GM21367 (cell line): ENCODE data around the gene LMNA.
"Not testable (repeated sequence)": the region's sequence is repeated elsewhere in the genome, so short reads cannot be mapped to it uniquely, and the experiment has no call there.

Experiments used
- ATAC-seq: cut with Tn5 transposase; IDR thresholded peaks from one replicate; pipeline ENCODE4 v1.9.1; 2021; ENCODE audit not compliant: unreplicated experiment

The LMNA gene

GRCh38 chr1:156157506-156157905 is 43.0 kb downstream of the LMNA start:
- no peak for ATAC-seq

- no peak for ATAC-seq
These were observed 43.5 kb downstream of the LMNA start for GRCh38 chr1:156157966-156158365.

- no peak for ATAC-seq
These were observed 45.7 kb downstream of the LMNA start for GRCh38 chr1:156160000-156160742.

- ATAC-seq = no peak
These were observed 46.2 kb downstream of the LMNA start for GRCh38 chr1:156160743-156161171.

GRCh38 chr1:156162430-156163037 is 48.0 kb downstream of the LMNA start:
- no peak for ATAC-seq

GRCh38 chr1:156163712-156164111 is 49.2 kb downstream of the LMNA start:
- ATAC-seq = no peak

GRCh38 chr1:156164125-156164831 is 49.8 kb downstream of the LMNA start:
- no peak for ATAC-seq

- no peak for ATAC-seq
These were observed 50.6 kb downstream of the LMNA start for GRCh38 chr1:156165083-156165482.

- no peak for ATAC-seq
These were observed 53.0 kb downstream of the LMNA start for GRCh38 chr1:156167536-156167935.

- no peak for ATAC-seq
These were observed 58.4 kb downstream of the LMNA start for GRCh38 chr1:156172696-156173470.

- no peak for ATAC-seq
These were observed 62.2 kb downstream of the LMNA start for GRCh38 chr1:156176610-156177210.

GRCh38 chr1:156177919-156178654 is 63.6 kb downstream of the LMNA start:
- no peak for ATAC-seq

- no peak for ATAC-seq
These were observed 66.0 kb downstream of the LMNA start for GRCh38 chr1:156180471-156180870.

- not testable (repeated sequence) for ATAC-seq
These were observed 66.9 kb downstream of the LMNA start for GRCh38 chr1:156181391-156181924.

GRCh38 chr1:156182010-156182779 is 67.7 kb downstream of the LMNA start:
- ATAC-seq = not testable (repeated sequence)

- ATAC-seq = not testable (repeated sequence)
These were observed 72.1 kb downstream of the LMNA start for GRCh38 chr1:156186347-156187177.
